OCI-M2 (cell line): ENCODE data around the gene TYK2.
A peak's percentile ranks its signal among the peaks of the same experiment; 100 is the strongest.

Experiments
- DNase-seq: peaks from one replicate; lab custom pipeline; 2025; ENCODE audit not compliant: unreplicated experiment; lab: John Stamatoyannopoulos, UW

The TYK2 gene

GRCh38 chr19:10335352-10335985, 44.9 kb downstream of the TYK2 start:
- DNase-seq = no peak

- peak; percentile 100 for DNase-seq
Measured at GRCh38 chr19:10334588-10335351, 45.6 kb downstream of the TYK2 start.

- DNase-seq = peak; percentile 98
Measured at GRCh38 chr19:10333758-10334587, 46.4 kb downstream of the TYK2 start.

- DNase-seq = peak; percentile 100
Measured at GRCh38 chr19:10332965-10333757, 47.2 kb downstream of the TYK2 start, which contains the start of gene RAVER1. RAVER1 (minus strand) TSS chr19:10333529; CDS start chr19:10333507, 22 bp downstream.

GRCh38 chr19:10332158-10332964, 48.0 kb downstream of the TYK2 start:
- no peak for DNase-seq

GRCh38 chr19:10329555-10329954, 50.8 kb downstream of the TYK2 start:
- no peak for DNase-seq

- no peak for DNase-seq
Measured at GRCh38 chr19:10328558-10329429, 51.6 kb downstream of the TYK2 start.

- no peak for DNase-seq
Measured at GRCh38 chr19:10327793-10328192, 52.6 kb downstream of the TYK2 start.

GRCh38 chr19:10325732-10326131, 54.6 kb downstream of the TYK2 start:
- DNase-seq = no peak

- DNase-seq = no peak
Measured at GRCh38 chr19:10321874-10322835, 58.2 kb downstream of the TYK2 start.

GRCh38 chr19:10321417-10321797, 59.0 kb downstream of the TYK2 start:
- no peak for DNase-seq

GRCh38 chr19:10320602-10321416, 59.6 kb downstream of the TYK2 start:
- DNase-seq = no peak

- DNase-seq = no peak
Measured at GRCh38 chr19:10318807-10319682, 61.3 kb downstream of the TYK2 start.

GRCh38 chr19:10317857-10318462, 62.4 kb downstream of the TYK2 start:
- DNase-seq = no peak

- DNase-seq = no peak
Measured at GRCh38 chr19:10317045-10317856, 63.1 kb downstream of the TYK2 start.
